Neural progenitor cell (in vitro differentiated cells): ENCODE results near the gene NLRP11. TPM values are rescaled to one million over a fixed set of nuclear protein-coding genes. Genes with fewer than 3 reads are reported as not detected.

Experiments
- DNase-seq: peaks from one replicate; pipeline ENCODE4 v3.0.0-alpha.2; 2016; ENCODE audit warnings: low spot score
- H2AFZ ChIP-seq: fragments of 200-600 bp; sonication (generic); replicated peaks from 2 replicates; pipeline ENCODE4 v1.6.1; 2016; ENCODE audit warnings: antibody characterized with exemption
- H3F3A ChIP-seq: fragments of 200-600 bp; sonication (generic); 2 replicates; pipeline ENCODE4 v1.6.1; 2016; ENCODE audit warnings: antibody characterized with exemption, low read depth
- H3K27ac ChIP-seq: fragments of 200-600 bp; sonication (generic); 2 replicates; pipeline ENCODE4 v1.5.1; 2016; ENCODE audit warnings: mild to moderate bottlenecking
- H3K27me3 ChIP-seq: fragments of 200-600 bp; sonication (generic); 2 replicates; pipeline ENCODE4 v1.6.1; 2016; ENCODE audit warnings: mild to moderate bottlenecking, moderate library complexity
- H3K36me3 ChIP-seq: fragments of 200-600 bp; sonication (generic); 2 replicates; pipeline ENCODE4 v1.5.1; 2016
- H3K4me1 ChIP-seq: fragments of 200-600 bp; sonication (generic); 2 replicates; pipeline ENCODE4 v1.6.1; 2016; ENCODE audit warnings: mixed run types
- H3K4me2 ChIP-seq: fragments of 200-600 bp; sonication (generic); 2 replicates; pipeline ENCODE4 v1.6.1; 2016
- H3K4me3 ChIP-seq: fragments of 200-600 bp; sonication (generic); 2 replicates; pipeline ENCODE4 v1.5.1; 2016
- H3K79me2 ChIP-seq: fragments of 200-600 bp; sonication (generic); 2 replicates; pipeline ENCODE4 v1.6.1; 2016; ENCODE audit warnings: low read depth
- H3K9ac ChIP-seq: fragments of 200-600 bp; sonication (generic); 2 replicates; pipeline ENCODE4 v1.6.1; 2016
- H3K9me3 ChIP-seq: fragments of 200-600 bp; sonication (generic); 2 replicates; pipeline ENCODE4 v1.5.1; 2016; ENCODE audit warnings: low read depth
- H4K20me1 ChIP-seq: fragments of 200-600 bp; sonication (generic); 2 replicates; pipeline ENCODE4 v1.6.1; 2016; ENCODE audit warnings: low read depth
- H3K27ac Mint-ChIP-seq: 3 replicates; pipeline ENCODE4 v1.8.0; 2021; ENCODE audit warnings: mixed read lengths
- H3K27me3 Mint-ChIP-seq: 2 replicates; pipeline ENCODE4 v1.8.0; 2022; ENCODE audit warnings: low read depth, mild to moderate bottlenecking, inconsistent platforms, moderate library complexity, mixed read lengths; ENCODE audit not compliant: insufficient read depth
- H3K36me3 Mint-ChIP-seq: 3 replicates; pipeline ENCODE4 v1.8.0; 2021; ENCODE audit warnings: mixed read lengths
- H3K4me1 Mint-ChIP-seq: 3 replicates; pipeline ENCODE4 v1.8.0; 2021; ENCODE audit warnings: mixed read lengths
- H3K4me3 Mint-ChIP-seq: 3 replicates; pipeline ENCODE4 v1.8.0; 2021; ENCODE audit warnings: mild to moderate bottlenecking, moderate library complexity, mixed read lengths
- H3K9me3 Mint-ChIP-seq: 3 replicates; pipeline ENCODE4 v1.8.0; 2020; ENCODE audit warnings: mixed read lengths
- CTCF ChIP-seq: fragments of 200-600 bp; sonication (generic); IDR thresholded peaks from 2 replicates; pipeline ENCODE4 v1.5.1; 2017; ENCODE audit warnings: antibody characterized with exemption, mild to moderate bottlenecking
- EZH2 ChIP-seq: fragments of 200-600 bp; sonication (generic); IDR thresholded peaks from 2 replicates; pipeline ENCODE4 v1.6.1; 2017; ENCODE audit warnings: antibody characterized with exemption, mild to moderate bottlenecking, moderate library complexity
- EZH2phosphoT487 ChIP-seq: fragments of 200-600 bp; sonication (generic); IDR thresholded peaks from 2 replicates; pipeline ENCODE4 v1.6.1; 2017; ENCODE audit warnings: antibody characterized with exemption
- total RNA-seq: library from RNA; depleted of rRNA; stranded (reverse); fragments of >200 nt; gene quantifications from 2 replicates; pipeline ENCODE4 v1.2.3, GENCODE V29; 2015; ENCODE audit warnings: low replicate concordance

Gene NLRP11
- not detected in 2 replicates for total RNA-seq

- Mint-ChIP-seq H3K27me3 (no peaks in the 10 kb centered on the region), H3K9me3 (peaks cover 22% of the 10 kb centered on the region), H3K4me3 (no peak within 1 kb of the TSS), H3K27ac (no peak within 1 kb of the TSS), H3K36me3 (no peaks in the 10 kb centered on the region), H3K4me1 (no peaks in the 10 kb centered on the region)
- Histone ChIP-seq H3K4me1 (no peaks in the 10 kb centered on the region), H3K4me2 (no peak within 1 kb of the TSS), H2AFZ (no peak within 1 kb of the TSS), H3F3A (no peaks in the 10 kb centered on the region), H3K36me3 (no peaks in the 10 kb centered on the region), H3K9me3 (peaks cover 37% of the 10 kb centered on the region), H3K27me3 (no peaks in the 10 kb centered on the region), H3K4me3 (no peak within 1 kb of the TSS), H3K9ac (no peak within 1 kb of the TSS), H4K20me1 (no peaks in the 10 kb centered on the region), H3K79me2 (no peaks in the 10 kb centered on the region), H3K27ac (no peak within 1 kb of the TSS)
- DNase-seq, result no peak
- no peak for TF ChIP-seq CTCF
- TF ChIP-seq EZH2, result no peak
- no peak for TF ChIP-seq EZH2phosphoT487
Observed at GRCh38 chr19:55831846-55832245, at the start of gene NLRP11. Gene NLRP11 (minus strand): TSS chr19:55831999. CDS start chr19:55818174, 13,825 bp downstream.

- Mint-ChIP-seq H3K4me1 (no peaks in the 10 kb centered on the region), H3K27me3 (no peaks in the 10 kb centered on the region), H3K4me3 (no peak overlapping the region), H3K9me3 (peaks cover 28% of the 10 kb centered on the region), H3K36me3 (no peaks in the 10 kb centered on the region), H3K27ac (no peak overlapping the region)
- Histone ChIP-seq H3K9me3 (peaks cover 28% of the 10 kb centered on the region), H2AFZ (no peak overlapping the region), H3K4me3 (no peak overlapping the region), H3K4me1 (no peaks in the 10 kb centered on the region), H3K9ac (no peak overlapping the region), H3K27me3 (no peaks in the 10 kb centered on the region), H3F3A (no peaks in the 10 kb centered on the region), H3K36me3 (no peaks in the 10 kb centered on the region), H3K79me2 (no peaks in the 10 kb centered on the region), H3K27ac (no peak overlapping the region), H3K4me2 (no peak overlapping the region), H4K20me1 (no peaks in the 10 kb centered on the region)
- TF ChIP-seq CTCF (no peak), EZH2 (no peak), EZH2phosphoT487 (no peak)
- DNase-seq, result no peak
Observed at GRCh38 chr19:55877211-55877610, 45.4 kb upstream of the NLRP11 start.

GRCh38 chr19:55870736-55871135, 38.9 kb upstream of the NLRP11 start:
- Mint-ChIP-seq H3K9me3 (peaks cover 42% of the 10 kb centered on the region), H3K4me1 (no peaks in the 10 kb centered on the region), H3K4me3 (no peak overlapping the region), H3K27ac (no peak overlapping the region), H3K36me3 (no peaks in the 10 kb centered on the region), H3K27me3 (peaks cover 3% of the 10 kb centered on the region)
- H3K79me2 ChIP-seq, result no peaks in the 10 kb centered on the region
- H3K9me3 ChIP-seq, result peaks cover 41% of the 10 kb centered on the region
- H3K4me3 ChIP-seq, result no peak overlapping the region
- H4K20me1 ChIP-seq, result no peaks in the 10 kb centered on the region
- H3K4me1 ChIP-seq, result no peaks in the 10 kb centered on the region
- no peak overlapping the region for H2AFZ ChIP-seq
- H3K27me3 ChIP-seq, result no peaks in the 10 kb centered on the region
- no peak for DNase-seq
- H3F3A ChIP-seq, result no peaks in the 10 kb centered on the region
- no peak overlapping the region for H3K9ac ChIP-seq
- no peak for TF ChIP-seq EZH2
- TF ChIP-seq CTCF, result no peak
- TF ChIP-seq EZH2phosphoT487, result no peak
- H3K27ac ChIP-seq, result no peak overlapping the region
- no peaks in the 10 kb centered on the region for H3K36me3 ChIP-seq
- no peak overlapping the region for H3K4me2 ChIP-seq
